ENCODE data around the gene SCNN1A. TPM values are rescaled to one million over a fixed set of nuclear protein-coding genes. Genes with fewer than 3 reads are reported as not detected.
A peak's percentile ranks its signal among the peaks of the same experiment; 100 is the strongest.

SCNN1A gene
- total RNA-seq, 1 donor from 2014 or later: 156 TPM

- Histone ChIP-seq H3K4me3 (no peak overlapping the region), H3K27ac (no peak overlapping the region), H3K4me1 (peaks cover 10% of the 10 kb centered on the region), H3K27me3 (ENCODE audit: low read depth) (no peaks in the 10 kb centered on the region), H3K9me3 (no peaks in the 10 kb centered on the region), H3K36me3 (no peaks in the 10 kb centered on the region)
- no peak for TF ChIP-seq CTCF (IDR thresholded peaks at IDR 0.05)
- no peak for ATAC-seq
- DNase-seq: no peak
- intact Hi-C loops (cut with DNase I): no loop called here
These were observed 72.7 kb downstream of the SCNN1A start for GRCh38 chr12:6302621-6303020.

- peaks cover 1% of the 10 kb centered on the region for H3K4me1 ChIP-seq
- no peak for DNase-seq
- ATAC-seq: no peak
These were observed 73.6 kb downstream of the SCNN1A start for GRCh38 chr12:6301721-6302120.

GRCh38 chr12:6297170-6297569 lies 78.2 kb downstream of the SCNN1A start:
- H3K27ac ChIP-seq: no peak overlapping the region
- ATAC-seq: no peak
- TF ChIP-seq CTCF (IDR thresholded peaks at IDR 0.05): no peak
- no peaks in the 10 kb centered on the region for H3K27me3 ChIP-seq (ENCODE audit: low read depth)
- DNase-seq: peak; percentile 21
- intact Hi-C loops (cut with DNase I): no loop called here
- no peaks in the 10 kb centered on the region for H3K9me3 ChIP-seq
- H3K4me1 ChIP-seq: peaks cover 12% of the 10 kb centered on the region
- no peak overlapping the region for H3K4me3 ChIP-seq
- H3K36me3 ChIP-seq: no peaks in the 10 kb centered on the region

More at GRCh38 chr12:6301721-6302120, 73.6 kb downstream of the SCNN1A start:
- no peak for TF ChIP-seq CTCF (IDR thresholded peaks at IDR 0.05)
- Histone ChIP-seq H3K4me3 (no peak overlapping the region), H3K27me3 (ENCODE audit: low read depth) (no peaks in the 10 kb centered on the region), H3K9me3 (no peaks in the 10 kb centered on the region), H3K27ac (no peak overlapping the region), H3K36me3 (no peaks in the 10 kb centered on the region)
- intact Hi-C loops (cut with DNase I): no loop called here

Other genes starting within 250 kb of the SCNN1A start
- 437 TPM for gene CD9, start 175.2 kb downstream of the SCNN1A start, total RNA-seq
- gene PLEKHG6, start 64.9 kb downstream of the SCNN1A start, total RNA-seq: 2.9 TPM
- 165 TPM for gene TNFRSF1A, start 33.5 kb downstream of the SCNN1A start, total RNA-seq
- 122 TPM for gene LTBR, start 8.6 kb upstream of the SCNN1A start, total RNA-seq
- 2.3 TPM for gene CD27, start 69.4 kb upstream of the SCNN1A start, total RNA-seq
- 32.4 TPM for gene TAPBPL, start 76.5 kb upstream of the SCNN1A start, total RNA-seq
- 6.8 TPM for gene VAMP1, start 95.1 kb upstream of the SCNN1A start, total RNA-seq
- 121 TPM for gene MRPL51, start 117.7 kb upstream of the SCNN1A start, total RNA-seq
- gene NCAPD2, start 118.5 kb upstream of the SCNN1A start, total RNA-seq: 32.0 TPM
- gene GAPDH, start 159.0 kb upstream of the SCNN1A start, total RNA-seq: 766 TPM
- 27.6 TPM for gene IFFO1, start 180.5 kb upstream of the SCNN1A start, total RNA-seq
- gene NOP2, start 192.7 kb upstream of the SCNN1A start, total RNA-seq: 30.2 TPM
- 169 TPM for gene CHD4, start 231.8 kb upstream of the SCNN1A start, total RNA-seq

Measured in lower lobe of right lung (tissue), 2 donors.